ENCODE results near the gene CIAO2A.
A peak's percentile ranks its signal among the peaks of the same experiment; 100 is the strongest.

The CIAO2A gene

DNA sequence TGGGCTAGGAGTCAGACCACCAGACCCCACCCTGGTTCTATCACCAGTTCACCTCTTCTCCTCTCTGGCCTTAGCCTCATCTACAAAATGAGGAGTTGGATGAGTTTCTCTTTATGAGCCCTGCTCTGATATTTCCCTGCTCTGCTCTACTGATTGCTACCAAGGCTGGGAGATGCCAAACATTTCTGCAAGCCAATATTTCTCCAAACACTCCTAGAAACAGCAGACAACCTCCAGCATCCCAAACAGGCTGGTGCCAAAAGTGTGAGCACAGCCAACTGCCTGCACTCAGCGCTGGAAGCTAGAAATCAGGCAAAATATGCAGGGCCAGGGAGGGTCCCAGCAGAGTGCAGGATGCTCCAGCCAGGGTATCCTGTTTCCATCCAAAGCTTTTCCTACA, 58.1 kb downstream of the CIAO2A start:
- no peak overlapping the region for H3K4me3 ChIP-seq (ENCODE audit: low read length)
- peaks cover 6% of the 10 kb centered on the region for H3K4me1 ChIP-seq (ENCODE audit: low read length)
- H3K79me2 ChIP-seq (ENCODE audit: low read length), result no peaks in the 10 kb centered on the region
- no peak overlapping the region for H2AFZ ChIP-seq (ENCODE audit: low read depth, low read length)
- H3K9ac ChIP-seq (ENCODE audit: low read length), result no peak overlapping the region
- H3K4me2 ChIP-seq (ENCODE audit: low read length), result no peak overlapping the region
- TF ChIP-seq, protein P1, sequence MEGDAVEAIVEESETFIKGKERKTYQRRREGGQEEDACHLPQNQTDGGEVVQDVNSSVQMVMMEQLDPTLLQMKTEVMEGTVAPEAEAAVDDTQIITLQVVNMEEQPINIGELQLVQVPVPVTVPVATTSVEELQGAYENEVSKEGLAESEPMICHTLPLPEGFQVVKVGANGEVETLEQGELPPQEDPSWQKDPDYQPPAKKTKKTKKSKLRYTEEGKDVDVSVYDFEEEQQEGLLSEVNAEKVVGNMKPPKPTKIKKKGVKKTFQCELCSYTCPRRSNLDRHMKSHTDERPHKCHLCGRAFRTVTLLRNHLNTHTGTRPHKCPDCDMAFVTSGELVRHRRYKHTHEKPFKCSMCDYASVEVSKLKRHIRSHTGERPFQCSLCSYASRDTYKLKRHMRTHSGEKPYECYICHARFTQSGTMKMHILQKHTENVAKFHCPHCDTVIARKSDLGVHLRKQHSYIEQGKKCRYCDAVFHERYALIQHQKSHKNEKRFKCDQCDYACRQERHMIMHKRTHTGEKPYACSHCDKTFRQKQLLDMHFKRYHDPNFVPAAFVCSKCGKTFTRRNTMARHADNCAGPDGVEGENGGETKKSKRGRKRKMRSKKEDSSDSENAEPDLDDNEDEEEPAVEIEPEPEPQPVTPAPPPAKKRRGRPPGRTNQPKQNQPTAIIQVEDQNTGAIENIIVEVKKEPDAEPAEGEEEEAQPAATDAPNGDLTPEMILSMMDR (IDR thresholded peaks at IDR 0.05; ENCODE audit: low read depth, low read length), result no peak
- TF ChIP-seq EZH2phosphoT487 (IDR thresholded peaks at IDR 0.05; ENCODE audit: low read depth), result no peak
- H3K36me3 ChIP-seq (replicated peaks; ENCODE audit: low read depth, low read length), result peaks cover 6% of the 10 kb centered on the region
- H3K9me3 ChIP-seq (ENCODE audit: insufficient read depth, low read length), result no peaks in the 10 kb centered on the region
- no peaks in the 10 kb centered on the region for H4K20me1 ChIP-seq (ENCODE audit: insufficient read depth, low read length)
- no peak overlapping the region for H3K27ac ChIP-seq (ENCODE audit: low read length)
- no peaks in the 10 kb centered on the region for H3K27me3 ChIP-seq (ENCODE audit: low read depth, low read length)

DNA sequence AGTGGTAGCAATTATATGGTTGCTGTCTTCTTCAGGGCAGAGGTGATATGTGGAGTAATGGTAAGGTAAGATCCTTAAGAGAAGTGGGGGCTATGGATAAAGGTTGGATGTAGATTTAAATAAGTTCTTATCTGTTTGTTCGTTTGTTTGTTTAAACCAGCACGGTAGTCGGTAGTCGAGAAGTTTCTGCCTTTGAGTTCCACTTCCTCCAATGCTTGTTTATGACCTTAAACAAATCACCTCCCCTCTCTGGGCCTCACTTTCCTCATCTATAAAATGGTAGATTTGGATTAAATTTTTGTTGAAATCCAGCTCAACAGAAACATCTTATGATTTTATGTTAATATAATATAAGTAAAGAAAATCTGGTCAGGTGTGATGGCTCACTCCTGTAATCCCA, 59.1 kb downstream of the CIAO2A start:
- Histone ChIP-seq H3K9me3 (ENCODE audit: insufficient read depth, low read length) (no peaks in the 10 kb centered on the region), H3K79me2 (ENCODE audit: low read length) (no peaks in the 10 kb centered on the region), H4K20me1 (ENCODE audit: insufficient read depth, low read length) (no peaks in the 10 kb centered on the region), H3K36me3 (replicated peaks; ENCODE audit: low read depth, low read length) (peaks cover 6% of the 10 kb centered on the region), H3K9ac (ENCODE audit: low read length) (no peak overlapping the region), H2AFZ (ENCODE audit: low read depth, low read length) (no peak overlapping the region), H3K27me3 (ENCODE audit: low read depth, low read length) (no peaks in the 10 kb centered on the region), H3K4me2 (ENCODE audit: low read length) (0 out of 2 replicates have a peak overlapping the region, but pooled peaks have one; percentile 3), H3K4me3 (ENCODE audit: low read length) (no peak overlapping the region), H3K27ac (ENCODE audit: low read length) (no peak overlapping the region), H3K4me1 (ENCODE audit: low read length) (peaks cover 6% of the 10 kb centered on the region)
- TF ChIP-seq, protein P1 (IDR thresholded peaks at IDR 0.05; ENCODE audit: low read depth, low read length), result no peak
- TF ChIP-seq EZH2phosphoT487 (IDR thresholded peaks at IDR 0.05; ENCODE audit: low read depth), result no peak

DNA sequence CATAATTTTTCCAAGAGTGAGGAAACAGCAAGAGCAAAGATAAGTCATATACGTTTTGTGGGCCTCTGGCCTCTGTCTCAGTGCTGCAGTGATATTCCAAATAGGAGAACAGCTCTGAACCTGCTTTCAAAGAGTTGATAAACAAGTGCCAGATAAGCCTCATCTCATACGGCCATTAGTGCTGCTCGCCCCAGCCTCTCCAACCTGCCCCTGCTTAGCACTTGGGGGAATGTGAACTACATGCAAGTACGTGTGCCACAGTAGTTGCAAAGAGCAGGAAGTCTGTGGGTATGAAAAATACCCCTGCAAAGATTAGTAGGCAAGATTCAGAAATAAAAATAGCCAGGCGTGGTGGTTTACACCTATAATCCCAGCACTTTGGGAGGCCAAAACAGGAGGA, 61.3 kb downstream of the CIAO2A start:
- H3K4me2 ChIP-seq (ENCODE audit: low read length), result no peak overlapping the region
- no peaks in the 10 kb centered on the region for H3K79me2 ChIP-seq (ENCODE audit: low read length)
- H4K20me1 ChIP-seq (ENCODE audit: insufficient read depth, low read length), result no peaks in the 10 kb centered on the region
- no peak overlapping the region for H3K4me3 ChIP-seq (ENCODE audit: low read length)
- H2AFZ ChIP-seq (ENCODE audit: low read depth, low read length), result no peak overlapping the region
- no peaks in the 10 kb centered on the region for H3K9me3 ChIP-seq (ENCODE audit: insufficient read depth, low read length)
- H3K36me3 ChIP-seq (replicated peaks; ENCODE audit: low read depth, low read length), result peaks cover 3% of the 10 kb centered on the region
- H3K27ac ChIP-seq (ENCODE audit: low read length), result no peak overlapping the region
- no peak overlapping the region for H3K9ac ChIP-seq (ENCODE audit: low read length)
- no peaks in the 10 kb centered on the region for H3K27me3 ChIP-seq (ENCODE audit: low read depth, low read length)
- peaks cover 8% of the 10 kb centered on the region for H3K4me1 ChIP-seq (ENCODE audit: low read length)
- TF ChIP-seq, protein P1 (IDR thresholded peaks at IDR 0.05; ENCODE audit: low read depth, low read length), result no peak
- TF ChIP-seq EZH2phosphoT487 (IDR thresholded peaks at IDR 0.05; ENCODE audit: low read depth), result no peak

DNA sequence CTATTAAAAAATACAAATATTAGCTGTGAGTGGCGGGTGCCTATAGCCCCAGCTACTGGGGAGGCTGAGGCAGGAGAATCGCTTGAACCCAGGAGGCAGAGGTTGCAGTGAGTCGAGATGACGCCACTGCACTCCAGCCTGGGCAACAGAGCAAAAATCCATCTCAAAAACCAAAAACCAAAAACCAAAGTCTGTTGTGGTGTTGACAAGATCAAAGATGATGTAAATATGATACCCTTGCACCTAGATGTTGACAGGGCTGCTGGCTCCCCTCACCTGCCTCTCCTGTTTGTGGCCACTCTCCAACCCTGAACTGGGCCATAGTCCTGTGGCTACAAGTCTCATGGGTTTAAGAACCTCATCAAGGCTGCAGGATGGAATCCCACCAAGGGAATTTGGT, 63.5 kb downstream of the CIAO2A start:
- TF ChIP-seq EZH2phosphoT487 (IDR thresholded peaks at IDR 0.05; ENCODE audit: low read depth), result no peak
- TF ChIP-seq, protein P1 (IDR thresholded peaks at IDR 0.05; ENCODE audit: low read depth, low read length), result no peak
- H2AFZ ChIP-seq (ENCODE audit: low read depth, low read length), result no peak overlapping the region
- H3K27me3 ChIP-seq (ENCODE audit: low read depth, low read length), result no peaks in the 10 kb centered on the region
- H3K27ac ChIP-seq (ENCODE audit: low read length), result no peak overlapping the region
- H3K79me2 ChIP-seq (ENCODE audit: low read length), result no peaks in the 10 kb centered on the region
- no peaks in the 10 kb centered on the region for H3K9me3 ChIP-seq (ENCODE audit: insufficient read depth, low read length)
- H4K20me1 ChIP-seq (ENCODE audit: insufficient read depth, low read length), result no peaks in the 10 kb centered on the region
- no peak overlapping the region for H3K4me2 ChIP-seq (ENCODE audit: low read length)
- peaks cover 8% of the 10 kb centered on the region for H3K4me1 ChIP-seq (ENCODE audit: low read length)
- H3K36me3 ChIP-seq (replicated peaks; ENCODE audit: low read depth, low read length), result peaks cover 3% of the 10 kb centered on the region
- H3K4me3 ChIP-seq (ENCODE audit: low read length), result no peak overlapping the region
- H3K9ac ChIP-seq (ENCODE audit: low read length), result no peak overlapping the region
